AG08396 (cell line): ENCODE data around the gene BLOC1S1.
A peak's percentile ranks its signal among the peaks of the same experiment; 100 is the strongest.

ENCODE experiments used
- DNase-seq: peaks from one replicate; pipeline ENCODE4 v3.0.0; 2012; ENCODE audit warnings: low spot score, mixed read lengths

The BLOC1S1 gene

DNA sequence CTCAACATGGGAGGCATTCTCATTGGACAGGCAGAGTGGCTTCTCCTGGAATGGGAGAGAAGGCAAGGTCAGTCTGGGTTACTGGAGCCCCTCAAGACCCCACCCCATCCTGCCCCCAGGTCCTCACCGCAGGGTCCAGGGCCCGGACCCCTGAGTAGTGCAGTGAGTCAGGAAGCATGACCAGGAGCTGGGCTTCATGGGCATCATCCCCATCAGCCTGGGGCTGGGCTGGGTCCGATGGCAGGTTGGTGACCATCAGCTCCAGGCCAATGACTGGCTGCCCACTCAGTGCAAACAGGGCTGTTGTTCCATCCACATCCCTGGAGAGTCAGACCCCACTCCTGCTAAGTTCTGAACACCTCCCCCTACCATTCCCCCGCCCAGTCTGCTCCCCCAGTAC lies 21.2 kb upstream of the BLOC1S1 start:
- no peak for DNase-seq

DNA sequence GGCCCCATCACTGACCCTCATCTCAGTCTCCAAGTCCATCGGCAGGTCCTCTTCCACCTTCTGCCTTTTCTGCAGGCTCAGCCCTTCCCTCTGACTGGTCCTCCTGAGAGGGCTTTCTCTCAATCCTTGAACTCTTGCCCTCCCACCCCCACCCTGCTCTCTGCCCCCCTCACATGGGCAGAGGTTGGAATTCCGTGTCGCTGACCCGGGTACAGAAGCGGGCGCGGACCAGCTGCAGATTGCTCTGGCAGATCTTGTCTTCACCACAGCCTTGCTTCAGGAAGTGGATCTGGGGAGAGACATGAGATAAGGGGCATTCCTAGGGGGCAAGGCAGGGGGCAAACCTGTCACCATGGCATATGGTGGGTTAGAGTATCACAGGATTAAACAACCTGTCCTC lies 20.5 kb upstream of the BLOC1S1 start:
- DNase-seq = no peak

- DNase-seq = no peak
These were observed 19.7 kb upstream of the BLOC1S1 start for GRCh38 chr12:55696141-55696540.

DNA sequence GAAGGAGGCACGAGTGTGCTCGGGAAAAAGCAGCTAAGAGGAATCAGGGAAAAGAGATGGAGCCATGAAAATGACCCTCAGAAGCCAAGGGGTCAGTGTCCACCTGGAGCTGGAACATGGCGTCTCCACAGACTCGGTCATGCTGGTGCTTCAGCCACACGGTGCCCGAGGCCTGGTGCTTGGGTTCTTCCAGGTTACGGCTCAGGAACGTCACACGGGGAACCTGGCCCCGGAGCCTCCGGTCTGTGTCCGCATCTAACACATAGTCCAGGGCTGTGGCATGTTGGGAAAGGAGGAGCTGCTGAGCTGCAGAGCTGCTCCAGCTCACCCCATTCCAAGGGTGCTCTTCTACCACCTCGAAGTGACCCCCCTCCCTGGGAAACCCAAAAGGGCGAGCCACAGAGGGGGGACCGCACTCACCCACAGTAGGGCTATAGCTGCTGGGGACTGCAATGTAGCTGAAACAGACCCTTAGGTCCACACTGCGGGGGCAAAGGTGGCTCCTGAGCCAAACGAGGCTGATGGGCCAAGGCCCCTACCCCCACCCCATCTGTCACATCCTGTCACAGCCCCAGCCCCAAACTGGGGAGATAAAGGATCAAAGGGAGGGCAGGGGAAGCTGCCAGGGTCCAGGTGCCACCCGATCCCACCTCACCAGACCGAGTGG lies 18.9 kb upstream of the BLOC1S1 start:
- no peak for DNase-seq

DNA sequence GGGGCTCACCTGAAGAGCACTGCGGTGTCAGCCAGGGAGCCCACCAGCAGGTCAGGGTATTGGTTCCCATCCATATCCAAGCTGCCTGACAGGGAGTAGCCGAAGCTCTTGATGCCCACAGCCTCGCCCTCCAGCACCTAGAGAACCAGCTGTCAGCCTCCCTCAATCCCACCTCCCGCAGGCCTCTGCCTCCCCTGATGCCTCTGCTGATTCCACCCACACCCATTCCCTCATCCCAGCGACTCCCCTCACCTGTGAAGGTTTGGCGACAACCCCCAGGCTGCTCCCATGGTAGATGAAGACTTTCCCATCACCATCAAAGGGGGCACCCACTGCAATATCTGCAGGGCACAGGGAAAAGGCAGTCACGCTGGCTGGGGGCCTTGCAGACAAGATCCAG lies 18.2 kb upstream of the BLOC1S1 start:
- no peak for DNase-seq

DNA sequence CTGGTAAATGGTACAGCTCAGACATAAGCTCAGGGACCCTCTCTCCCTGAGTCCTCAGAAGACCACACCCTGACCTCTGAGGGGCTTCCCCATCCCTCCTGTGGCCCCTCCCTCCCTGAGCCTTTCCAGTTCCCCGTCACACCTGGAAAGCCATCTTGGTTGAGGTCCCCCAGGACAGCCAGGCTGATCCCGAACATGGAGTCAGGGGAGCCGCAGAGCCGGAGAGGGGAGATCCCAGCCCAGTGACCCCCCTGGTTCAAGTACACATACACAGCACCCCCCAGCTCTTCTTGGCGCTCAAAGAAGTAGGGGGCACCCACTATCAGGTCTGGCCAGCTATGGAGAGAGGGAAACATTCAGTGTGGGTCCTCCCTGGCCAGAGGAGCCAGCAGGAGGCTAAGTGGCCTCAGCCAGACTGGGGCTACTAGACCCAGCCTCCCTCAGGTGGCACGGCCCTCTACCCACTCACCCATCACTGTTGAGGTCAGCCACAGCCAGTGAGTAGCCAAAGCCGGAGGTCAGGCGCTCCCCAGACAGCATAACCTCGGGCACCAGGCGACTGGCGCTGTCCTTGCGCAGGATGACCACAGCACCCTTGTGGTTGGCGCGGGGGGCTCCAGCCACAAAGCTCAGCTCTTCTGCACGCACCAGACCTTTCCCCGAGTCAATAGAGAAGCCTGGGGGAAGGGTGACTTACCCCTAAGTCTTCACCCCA lies 17.4 kb upstream of the BLOC1S1 start:
- DNase-seq = no peak

GRCh38 chr12:55698965-55699364 lies 16.9 kb upstream of the BLOC1S1 start:
- no peak for DNase-seq

- no peak for DNase-seq
These were observed 16.3 kb upstream of the BLOC1S1 start for GRCh38 chr12:55699471-55700055.

GRCh38 chr12:55700255-55701018 lies 15.4 kb upstream of the BLOC1S1 start:
- DNase-seq = no peak

DNA sequence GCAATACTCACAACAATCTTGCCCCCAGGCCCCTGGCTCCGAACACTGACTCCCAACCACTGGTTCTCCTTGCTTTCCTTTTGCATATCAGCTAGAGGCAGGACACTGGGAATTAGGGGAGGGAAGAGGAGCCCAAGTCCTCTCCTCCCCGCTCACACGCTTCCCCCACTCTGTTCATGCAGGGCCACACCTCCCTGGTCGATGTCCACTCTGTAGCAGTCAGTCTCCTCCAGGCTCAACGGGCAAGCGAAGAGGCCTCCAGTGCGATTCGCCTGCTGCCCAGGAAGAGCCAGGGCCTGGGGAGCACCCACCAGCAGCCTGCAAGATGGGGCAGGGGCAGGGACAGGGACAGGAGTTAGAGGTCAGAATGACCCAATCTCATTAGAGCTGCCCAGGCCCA lies 13.0 kb upstream of the BLOC1S1 start:
- no peak for DNase-seq

DNA sequence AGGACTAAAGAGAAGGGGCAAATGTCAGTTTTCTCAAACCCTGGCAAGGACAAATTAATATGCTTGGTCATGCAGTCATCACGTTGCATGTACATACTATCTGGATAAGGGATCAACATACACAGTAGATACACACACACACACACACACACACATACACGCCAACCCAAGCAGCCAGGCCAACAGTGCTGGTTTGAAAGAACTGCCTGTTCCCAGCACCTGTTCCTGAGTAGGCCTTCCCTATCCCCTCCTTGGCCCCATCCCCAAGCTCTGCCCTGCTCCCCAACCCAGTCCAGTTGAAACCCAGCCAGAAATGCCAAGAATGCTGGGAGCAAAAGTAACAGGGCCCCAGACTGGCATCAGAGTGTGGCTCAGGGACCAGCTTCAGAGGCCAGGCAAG lies 12.6 kb upstream of the BLOC1S1 start:
- no peak for DNase-seq

- no peak for DNase-seq
These were observed 11.7 kb upstream of the BLOC1S1 start for GRCh38 chr12:55703901-55704761.

- no peak for DNase-seq
These were observed 10.8 kb upstream of the BLOC1S1 start for GRCh38 chr12:55704824-55705718.

- DNase-seq = no peak
These were observed 10.0 kb upstream of the BLOC1S1 start for GRCh38 chr12:55705782-55706402.

GRCh38 chr12:55706568-55707218 lies 9.2 kb upstream of the BLOC1S1 start:
- DNase-seq = no peak

DNA sequence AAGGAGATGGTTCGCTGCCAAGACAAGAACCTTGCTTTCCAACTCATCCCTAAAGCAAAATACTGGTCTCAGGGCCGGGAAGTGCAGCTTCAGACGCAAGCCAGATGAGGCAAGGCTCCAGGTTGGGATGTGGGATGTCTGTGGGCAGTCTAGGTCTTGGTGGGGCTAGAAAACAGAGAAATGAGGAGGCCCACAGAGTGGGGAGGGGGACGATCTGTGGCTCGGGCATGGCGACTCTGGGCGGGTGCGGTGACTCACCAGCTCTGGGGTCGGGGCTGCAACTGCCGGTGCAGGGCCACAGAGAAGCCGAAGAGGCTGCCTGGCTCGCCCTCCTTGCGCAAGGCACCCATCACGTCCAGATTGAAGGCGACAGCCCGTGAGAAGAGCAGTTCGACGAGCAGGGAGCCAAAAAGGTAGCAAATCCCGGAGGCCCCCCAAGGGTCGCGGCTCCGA lies 8.6 kb upstream of the BLOC1S1 start:
- no peak for DNase-seq

DNA sequence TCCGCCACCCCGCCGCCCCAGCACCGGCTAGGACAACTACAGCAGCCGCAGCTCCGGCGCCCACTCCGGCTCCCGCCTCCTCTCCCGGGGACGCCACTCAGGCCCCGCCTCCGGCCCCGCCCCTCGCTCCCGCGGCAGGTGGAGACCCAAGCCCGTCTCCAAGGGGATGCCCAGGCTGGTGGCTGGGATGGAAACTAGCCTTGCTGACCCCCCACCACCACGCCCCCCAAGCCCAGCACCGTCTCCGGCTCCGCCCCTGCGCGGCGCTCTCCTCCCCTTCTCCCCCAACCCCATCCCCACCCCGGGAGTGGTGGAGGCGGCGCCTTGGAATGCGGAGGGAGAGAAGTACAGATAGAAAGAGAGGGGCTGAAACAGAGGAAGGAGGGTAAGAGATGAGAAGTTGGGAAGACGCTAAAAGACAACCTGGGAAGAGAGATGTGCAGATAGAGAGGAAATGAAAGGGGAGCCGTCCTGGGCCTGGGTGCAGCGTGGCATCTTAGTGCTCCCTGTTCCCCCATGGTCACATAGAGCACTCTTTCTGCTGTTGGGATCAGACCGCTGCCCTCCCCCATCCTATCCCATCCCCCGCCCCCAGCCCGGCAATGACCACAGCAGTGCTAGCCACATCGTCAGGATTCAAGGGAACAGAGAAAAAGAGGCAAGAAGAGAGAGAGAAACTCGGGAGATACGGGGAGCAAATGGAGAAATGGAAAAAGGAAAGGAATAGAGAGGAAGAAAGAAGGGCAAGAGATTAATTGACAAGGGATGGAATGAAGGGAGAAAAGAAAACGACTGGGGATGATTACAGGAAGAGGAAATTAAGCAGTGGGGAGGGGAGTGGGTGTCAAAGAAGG lies 7.8 kb upstream of the BLOC1S1 start, which contains the start of gene ITGA7:
ITGA7 (minus strand) TSS at position 64 of the 854 bp plus-strand sequence. CDS start 222 bp downstream, outside the sequence.
- DNase-seq = peak; percentile 85

DNA sequence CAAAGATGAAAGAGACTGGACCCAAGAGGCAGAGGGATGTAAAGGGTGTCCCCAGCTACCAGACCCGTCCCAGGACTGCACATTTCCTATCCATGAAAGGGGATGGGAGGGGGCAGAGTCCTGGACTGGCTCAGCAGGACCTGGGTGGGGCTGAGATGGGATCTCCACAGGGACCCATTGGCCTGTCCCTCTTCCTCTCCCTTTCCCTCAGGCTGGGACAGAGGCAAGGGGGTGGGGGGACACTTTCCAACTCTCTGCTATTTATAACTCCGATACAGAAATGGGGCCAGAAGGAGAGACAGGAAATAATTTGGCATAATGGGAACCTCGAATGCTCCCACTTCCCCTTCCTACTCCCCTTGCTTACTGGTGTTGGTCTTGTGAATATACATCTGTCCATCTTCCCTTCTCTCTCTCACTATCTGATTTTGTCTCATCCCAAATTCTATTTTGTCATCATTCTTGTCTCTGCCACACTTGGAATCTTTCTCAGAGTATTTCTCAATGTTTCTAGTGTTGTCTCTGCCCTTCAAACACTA lies 7.1 kb upstream of the BLOC1S1 start:
- DNase-seq = no peak
